ENCODE measurements around the gene HSBP1. TPM values are rescaled to one million over a fixed set of nuclear protein-coding genes. Genes with fewer than 3 reads are reported as not detected.

Gene HSBP1
- polyA plus RNA-seq, 5 donors: 173 to 207 (median 182) TPM

Other genes starting within 250 kb of the HSBP1 start
- gene MLYCD, start 91.1 kb downstream of the HSBP1 start, polyA plus RNA-seq (ENCODE audit: insufficient read depth in 1 of 5, insufficient read length in 5 of 5, low replicate concordance in 1 of 5): 1 to 10 TPM; 3.2 to 4.3 (median 3.7) TPM
- gene OSGIN1, start 145.3 kb downstream of the HSBP1 start, polyA plus RNA-seq (ENCODE audit: insufficient read depth in 1 of 5, insufficient read length in 5 of 5, low replicate concordance in 1 of 5): under 1 TPM; 0.59 to 0.95 (median 0.87) TPM
- under 1 TPM; 0.29 to 0.69 (median 0.54) TPM for gene NECAB2, start 160.3 kb downstream of the HSBP1 start, polyA plus RNA-seq (ENCODE audit: insufficient read depth in 1 of 5, insufficient read length in 5 of 5, low replicate concordance in 1 of 5)
- gene SLC38A8, start 234.8 kb downstream of the HSBP1 start, polyA plus RNA-seq (ENCODE audit: insufficient read depth in 1 of 5, insufficient read length in 5 of 5, low replicate concordance in 1 of 5): not detected

Data from right lung (tissue), 5 donors.